ENCODE data around the gene RBBP9.
A peak's percentile ranks its signal among the peaks of the same experiment; 100 is the strongest.
"Not testable (repeated sequence)": the region's sequence is repeated elsewhere in the genome, so short reads cannot be mapped to it uniquely, and the experiment has no call there.

RBBP9 gene

DNA sequence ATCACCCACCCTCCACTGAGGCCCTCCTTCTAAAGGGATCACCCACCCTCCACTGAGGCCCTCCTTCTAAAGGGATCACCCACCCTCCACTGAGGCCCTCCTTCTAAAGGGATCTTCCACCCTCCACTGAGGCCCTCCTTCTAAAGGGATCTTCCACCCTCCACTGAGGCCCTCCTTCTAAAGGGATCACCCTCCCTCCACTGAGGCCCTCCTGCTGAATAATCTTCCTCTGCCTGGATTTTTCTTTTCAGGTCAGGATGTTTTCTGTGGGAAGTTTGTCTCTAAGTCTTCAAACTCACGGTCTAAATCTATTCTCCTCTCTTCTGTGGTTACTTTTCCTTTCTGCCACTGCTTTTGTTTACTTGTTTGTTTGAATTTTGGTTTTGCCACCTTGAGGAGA is 4.6 kb upstream of the RBBP9 start:
- DNase-seq: not testable (repeated sequence)

DNA sequence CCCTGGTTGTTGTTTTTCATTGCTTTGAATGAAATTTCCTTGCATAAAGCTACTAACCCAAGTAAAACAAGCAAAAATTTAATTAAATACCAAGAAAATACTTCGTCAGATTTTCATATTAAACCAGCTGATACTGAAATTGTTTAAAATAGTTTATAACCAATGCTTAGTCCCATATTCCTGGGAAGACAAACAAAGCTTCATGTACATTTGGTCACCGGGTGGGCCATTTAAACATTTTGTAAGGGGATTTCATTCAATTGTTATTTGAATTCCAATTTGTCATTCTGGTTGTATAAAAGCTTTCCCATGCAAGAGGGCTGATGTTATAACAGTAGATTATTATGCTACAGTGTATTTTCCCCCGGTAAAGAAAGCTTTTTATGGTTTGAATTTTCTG is 578 bp upstream of the RBBP9 start:
- no peak for DNase-seq

DNA sequence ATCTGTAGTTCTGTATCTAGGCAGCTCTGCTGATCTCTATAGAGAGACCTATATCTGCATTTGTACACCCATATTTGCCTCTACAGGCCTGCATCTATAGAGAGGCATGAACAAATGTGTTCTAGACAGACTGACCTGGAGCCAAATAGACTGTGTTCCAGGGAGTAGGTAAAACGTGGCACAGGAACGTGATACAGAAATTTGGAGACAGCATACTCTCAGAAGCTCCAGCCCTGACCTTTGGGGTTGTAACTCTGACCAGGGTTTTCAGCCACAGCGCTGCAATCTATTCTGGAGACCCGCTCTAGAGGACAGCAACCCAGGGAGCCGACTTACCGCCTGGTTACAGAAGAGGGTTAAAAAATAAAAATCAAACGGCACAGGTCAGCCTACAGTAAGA is 983 bp downstream of the RBBP9 start:
- DNase-seq: no peak

DNA sequence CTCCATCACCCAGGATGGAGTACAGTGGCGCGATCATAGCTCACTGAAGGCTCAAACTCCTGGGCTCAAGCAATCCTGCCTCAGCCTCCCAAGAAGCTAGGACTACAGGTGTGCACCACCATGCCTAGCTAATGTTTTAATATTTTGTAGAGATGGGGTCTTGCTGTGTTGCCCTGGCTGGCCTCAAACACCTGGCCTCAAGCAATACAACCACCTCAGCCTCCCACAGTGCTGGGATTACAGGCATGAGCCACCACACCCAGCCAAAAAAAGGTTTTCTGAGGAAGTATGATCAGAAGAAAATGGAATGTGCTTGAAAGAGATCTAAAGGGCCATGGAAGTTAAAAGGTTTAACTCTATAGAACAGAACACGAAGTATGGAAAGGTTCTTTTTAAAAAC is 8.7 kb downstream of the RBBP9 start:
- no peak for DNase-seq

DNA sequence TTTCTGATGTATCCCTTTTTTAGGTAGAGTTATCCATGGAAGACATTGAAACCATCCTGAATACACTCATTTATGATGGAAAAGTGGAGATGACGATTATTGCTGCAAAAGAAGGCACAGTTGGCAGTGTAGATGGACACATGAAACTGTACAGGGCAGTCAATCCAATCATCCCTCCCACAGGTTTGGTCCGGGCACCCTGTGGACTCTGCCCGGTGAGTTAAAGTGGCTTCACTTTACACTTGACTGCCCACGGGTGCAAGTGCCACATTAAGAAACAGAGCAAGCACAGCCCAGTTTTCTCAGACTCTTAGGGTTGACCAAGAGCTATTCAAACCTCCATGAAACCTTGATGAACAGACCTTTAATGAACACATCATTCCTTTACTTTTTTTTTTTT is 15.4 kb downstream of the RBBP9 start:
- DNase-seq: no peak

DNA sequence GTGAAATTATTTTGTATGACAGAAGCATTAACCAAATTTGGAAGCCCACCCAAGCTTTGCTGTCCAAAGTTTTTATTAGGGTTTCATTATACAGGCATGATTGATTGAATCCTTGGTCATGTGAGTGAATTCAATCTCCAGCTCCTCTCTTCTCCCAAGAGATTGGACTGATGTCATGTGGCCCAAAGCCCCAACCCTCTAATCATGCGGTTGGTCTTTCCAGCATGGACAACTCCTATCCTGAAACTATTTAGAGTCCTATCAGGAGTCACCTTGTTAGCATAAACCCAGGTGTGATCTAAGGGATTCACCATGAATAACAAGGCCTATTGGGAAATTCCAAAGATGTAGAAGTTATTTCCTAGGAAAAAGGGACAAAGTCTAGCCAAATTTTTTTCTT is 19.2 kb downstream of the RBBP9 start:
- DNase-seq: no peak

DNA sequence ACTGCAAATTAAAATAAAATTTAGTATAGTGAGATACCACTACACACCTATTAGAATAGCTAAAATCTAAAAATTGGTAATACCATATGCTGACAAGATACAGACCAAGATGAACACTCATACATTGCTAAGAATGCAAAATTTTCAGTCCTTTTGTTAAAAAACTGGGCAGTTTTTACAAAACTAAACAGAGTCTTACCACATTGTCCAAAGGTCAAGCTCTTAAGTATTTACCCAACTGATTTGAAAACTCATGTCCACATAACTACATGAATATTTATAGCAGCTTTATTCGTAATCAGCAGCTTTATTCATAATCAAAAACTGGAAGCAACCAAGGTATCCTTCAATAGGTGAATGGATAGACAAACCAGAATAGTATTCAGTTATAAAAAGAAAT is 19.8 kb downstream of the RBBP9 start:
- no peak for DNase-seq

DNA sequence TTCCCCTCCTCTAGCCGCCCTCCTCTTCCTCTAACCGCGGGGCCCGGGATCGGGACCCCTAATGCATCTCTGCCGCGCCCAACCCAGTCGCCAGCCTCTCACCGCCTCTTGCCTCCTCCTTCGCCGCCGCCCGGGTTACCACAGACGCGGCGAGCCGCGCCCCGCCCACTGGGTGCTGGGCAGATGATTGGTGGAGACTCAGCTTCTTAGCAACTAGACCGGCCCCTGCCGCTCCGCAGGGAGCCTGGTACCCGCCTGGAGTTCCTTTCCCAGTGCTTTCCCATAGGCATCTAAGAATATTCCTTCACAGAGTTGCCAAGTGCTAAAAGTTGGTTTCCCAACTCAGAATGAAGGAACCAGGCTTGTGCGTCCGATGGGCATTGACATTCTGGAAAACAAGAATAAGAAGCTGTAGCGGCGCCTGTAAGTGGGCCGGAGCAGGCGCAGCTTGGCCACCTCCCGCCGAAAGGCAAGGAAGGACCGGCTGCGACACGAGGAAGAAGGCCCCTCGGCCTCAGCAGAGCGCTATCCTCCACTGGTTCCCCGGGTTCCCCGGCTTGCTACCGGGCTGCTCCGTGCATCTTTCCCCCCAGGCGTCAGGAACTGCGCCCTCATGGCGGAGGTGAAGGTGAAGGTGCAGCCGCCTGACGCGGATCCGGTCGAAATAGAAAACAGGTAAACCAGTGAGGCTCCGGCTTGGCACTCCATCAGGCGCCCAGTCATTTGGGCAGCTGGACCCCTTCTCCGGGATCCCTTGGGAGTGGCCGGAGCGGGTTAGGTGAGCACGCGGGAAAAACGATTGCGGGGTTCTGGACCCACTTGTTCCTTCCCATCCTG is 29.9 kb downstream of the RBBP9 start, which contains the start of the genes DZANK1 and POLR3F:
DZANK1 (minus strand) TSS at position 137 of the 837 bp plus-strand sequence. CDS start 1,672 bp downstream, outside the sequence.
POLR3F (plus strand) TSS at position 497 of the 837 bp plus-strand sequence; CDS start at position 614, 117 bp downstream.
- DNase-seq: peak; percentile 96

DNA sequence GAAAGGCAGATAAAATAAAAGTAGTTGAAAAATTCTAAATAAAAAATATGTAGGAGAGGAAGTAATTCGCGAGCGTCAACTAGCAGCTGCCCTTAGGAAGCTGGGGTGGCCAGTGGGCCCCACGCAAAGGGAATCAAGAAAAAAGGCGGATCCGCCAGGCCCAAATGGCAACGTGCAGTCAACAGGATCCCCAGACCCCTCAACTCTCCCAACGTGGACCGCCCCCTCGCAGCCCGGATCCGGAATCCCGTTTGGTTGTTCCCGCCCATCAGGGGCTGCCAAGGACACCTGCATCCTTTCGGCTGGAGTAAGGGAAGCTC is 30.5 kb downstream of the RBBP9 start:
- DNase-seq: no peak

DNA sequence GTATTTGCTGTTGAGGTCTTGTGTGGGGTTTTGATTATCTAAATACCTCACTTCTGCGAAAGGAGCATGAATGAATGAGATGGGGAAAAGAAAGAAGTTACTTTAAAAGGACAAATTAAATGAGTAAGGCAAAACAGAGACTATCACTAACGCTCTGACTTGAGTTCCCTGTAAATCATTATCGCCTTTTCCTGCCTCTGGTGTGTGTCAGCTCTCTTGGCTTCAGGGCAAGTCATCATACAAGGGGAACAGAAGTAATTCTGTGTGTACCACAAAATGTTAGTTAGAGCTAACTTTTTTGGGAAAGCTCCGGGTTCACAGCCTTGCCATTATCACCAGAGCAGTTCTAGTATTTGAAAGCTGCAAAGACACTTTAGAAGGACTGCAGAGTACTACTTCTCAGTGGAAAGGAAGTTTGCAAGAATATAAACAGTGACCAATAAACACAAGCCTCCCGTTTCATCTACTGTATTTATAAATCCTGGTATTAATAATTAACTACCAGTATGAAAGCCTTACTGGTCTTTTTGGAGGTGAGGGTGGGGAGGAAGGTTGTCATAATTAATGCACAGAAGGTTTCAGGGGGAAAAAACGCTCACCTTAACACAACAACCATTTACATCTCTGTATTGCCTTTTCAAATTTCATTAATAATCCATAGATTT is 31.4 kb downstream of the RBBP9 start:
- no peak for DNase-seq

DNA sequence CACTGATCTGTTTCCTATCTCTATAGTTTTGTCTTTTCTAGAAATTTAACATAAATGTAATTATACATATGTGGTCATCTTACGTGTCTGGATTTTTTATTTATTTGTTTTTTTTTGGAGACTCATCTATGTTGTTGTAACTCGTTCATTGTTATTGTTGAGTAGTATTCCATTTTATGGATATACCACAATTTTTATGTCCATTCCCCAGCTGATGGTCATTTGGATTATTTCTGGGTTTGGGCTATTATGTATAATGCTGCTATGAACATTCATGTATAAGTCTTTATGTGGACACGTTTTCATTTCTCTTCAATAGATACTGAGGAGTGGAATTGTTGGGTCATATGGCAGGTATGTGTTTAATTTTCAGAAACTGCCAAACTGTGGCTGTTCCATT is 40.4 kb downstream of the RBBP9 start:
- no peak for DNase-seq

DNA sequence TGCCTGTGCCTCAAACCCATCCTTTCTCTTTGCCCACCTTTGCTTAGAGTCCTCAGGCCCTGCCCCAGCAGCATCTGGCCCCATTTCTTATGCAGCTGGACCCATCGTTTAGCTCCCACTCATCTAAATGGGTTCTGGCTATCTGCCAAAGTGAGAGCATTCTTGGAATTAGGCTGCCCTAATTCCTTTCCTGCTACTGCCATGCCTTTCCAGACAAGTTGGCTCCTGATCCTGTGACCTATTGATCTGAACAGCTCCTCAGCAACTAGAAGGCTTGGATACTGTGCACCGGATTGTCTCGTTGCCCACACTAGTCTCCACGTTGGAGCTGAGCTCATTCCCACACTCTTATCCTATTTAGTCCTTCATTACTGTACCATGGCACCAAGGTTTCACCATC is 53.1 kb downstream of the RBBP9 start:
- no peak for DNase-seq

DNA sequence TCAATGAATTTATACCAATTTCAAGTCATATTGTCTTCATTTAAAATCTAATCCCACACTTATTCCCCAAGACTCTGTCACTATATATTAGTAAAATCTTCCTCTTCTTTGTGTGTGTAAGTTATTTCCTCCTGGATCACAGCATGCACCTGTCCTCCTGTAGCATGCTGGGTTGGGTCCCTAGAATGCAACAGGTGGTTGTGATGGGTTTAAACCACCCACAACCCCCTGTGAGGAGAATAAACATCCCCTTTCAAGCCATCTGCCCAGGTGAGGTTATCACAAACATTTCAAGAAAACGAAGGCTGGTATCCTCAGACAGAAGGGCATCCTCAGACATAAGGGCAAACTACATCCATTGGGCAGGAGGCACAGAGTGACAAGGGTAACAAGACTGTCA is 56.6 kb downstream of the RBBP9 start:
- DNase-seq: no peak

DNA sequence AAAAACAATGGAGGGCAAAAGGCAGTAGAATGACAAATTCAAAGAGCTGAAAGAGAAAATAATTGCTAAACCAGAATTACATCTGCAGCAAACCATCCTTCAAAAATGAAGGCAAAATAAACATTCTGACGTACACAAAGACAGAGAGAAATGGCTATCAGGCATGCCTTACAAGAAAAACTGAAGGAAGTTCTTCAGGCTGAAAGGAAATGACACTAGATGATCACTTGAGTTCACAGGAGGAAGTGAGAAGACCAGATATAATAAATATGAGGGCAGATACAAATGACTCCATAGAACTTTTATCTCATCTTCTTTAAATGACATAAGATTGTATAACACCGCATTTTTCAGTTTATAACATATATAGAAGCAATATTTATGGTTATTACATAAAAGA is 60.2 kb downstream of the RBBP9 start:
- no peak for DNase-seq
